ENCODE data around the gene ADGRF3.
"Not testable (repeated sequence)": the region's sequence is repeated elsewhere in the genome, so short reads cannot be mapped to it uniquely, and the experiment has no call there.

ADGRF3 gene

GRCh38 chr2:26346454-26347053 lies at the start of gene ADGRF3:
ADGRF3 (minus strand) TSS chr2:26346789; CDS start chr2:26346234, 555 bp downstream.
- DNase-seq = peak; percentile 70

- DNase-seq = no peak
Measured at GRCh38 chr2:26395394-26395793, 48.8 kb upstream of the ADGRF3 start.

GRCh38 chr2:26394694-26395093 lies 48.1 kb upstream of the ADGRF3 start:
- DNase-seq = no peak

GRCh38 chr2:26387189-26387588 lies 40.6 kb upstream of the ADGRF3 start:
- no peak for DNase-seq

GRCh38 chr2:26384597-26384996 lies 38.0 kb upstream of the ADGRF3 start:
- DNase-seq = no peak

- no peak for DNase-seq
Measured at GRCh38 chr2:26384183-26384582, 37.6 kb upstream of the ADGRF3 start.

- no peak for DNase-seq
Measured at GRCh38 chr2:26382564-26382963, 36.0 kb upstream of the ADGRF3 start.

- no peak for DNase-seq
Measured at GRCh38 chr2:26380281-26380680, 33.7 kb upstream of the ADGRF3 start.

GRCh38 chr2:26376799-26377198 lies 30.2 kb upstream of the ADGRF3 start:
- no peak for DNase-seq

GRCh38 chr2:26370909-26371308 lies 24.3 kb upstream of the ADGRF3 start:
- DNase-seq = not testable (repeated sequence)

- DNase-seq = not testable (repeated sequence)
Measured at GRCh38 chr2:26369664-26370063, 23.1 kb upstream of the ADGRF3 start.

GRCh38 chr2:26366957-26367356 lies 20.4 kb upstream of the ADGRF3 start:
- no peak for DNase-seq

GRCh38 chr2:26364669-26365068 lies 18.1 kb upstream of the ADGRF3 start:
- DNase-seq = no peak

- no peak for DNase-seq
Measured at GRCh38 chr2:26363958-26364357, 17.4 kb upstream of the ADGRF3 start.

GRCh38 chr2:26363323-26363722 lies 16.7 kb upstream of the ADGRF3 start:
- DNase-seq = no peak

- DNase-seq = no peak
Measured at GRCh38 chr2:26359886-26360473, 13.4 kb upstream of the ADGRF3 start.

GRCh38 chr2:26356771-26357170 lies 10.2 kb upstream of the ADGRF3 start:
- DNase-seq = no peak

- DNase-seq = no peak
Measured at GRCh38 chr2:26356111-26356510, 9.5 kb upstream of the ADGRF3 start.

GRCh38 chr2:26355038-26355995 lies 8.7 kb upstream of the ADGRF3 start:
- DNase-seq = no peak

- DNase-seq = not testable (repeated sequence)
Measured at GRCh38 chr2:26354469-26354868, 7.9 kb upstream of the ADGRF3 start.

GRCh38 chr2:26352892-26353291 lies 6.3 kb upstream of the ADGRF3 start:
- peak; percentile 39 for DNase-seq

- no peak for DNase-seq
Measured at GRCh38 chr2:26351375-26352090, 4.9 kb upstream of the ADGRF3 start.

GRCh38 chr2:26349690-26350089 lies 3.1 kb upstream of the ADGRF3 start:
- no peak for DNase-seq
